ENCODE data around the gene PQBP1.
"Not testable (repeated sequence)": the region's sequence is repeated elsewhere in the genome, so short reads cannot be mapped to it uniquely, and the experiment has no call there.

The PQBP1 gene, protein sequence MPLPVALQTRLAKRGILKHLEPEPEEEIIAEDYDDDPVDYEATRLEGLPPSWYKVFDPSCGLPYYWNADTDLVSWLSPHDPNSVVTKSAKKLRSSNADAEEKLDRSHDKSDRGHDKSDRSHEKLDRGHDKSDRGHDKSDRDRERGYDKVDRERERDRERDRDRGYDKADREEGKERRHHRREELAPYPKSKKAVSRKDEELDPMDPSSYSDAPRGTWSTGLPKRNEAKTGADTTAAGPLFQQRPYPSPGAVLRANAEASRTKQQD

DNA sequence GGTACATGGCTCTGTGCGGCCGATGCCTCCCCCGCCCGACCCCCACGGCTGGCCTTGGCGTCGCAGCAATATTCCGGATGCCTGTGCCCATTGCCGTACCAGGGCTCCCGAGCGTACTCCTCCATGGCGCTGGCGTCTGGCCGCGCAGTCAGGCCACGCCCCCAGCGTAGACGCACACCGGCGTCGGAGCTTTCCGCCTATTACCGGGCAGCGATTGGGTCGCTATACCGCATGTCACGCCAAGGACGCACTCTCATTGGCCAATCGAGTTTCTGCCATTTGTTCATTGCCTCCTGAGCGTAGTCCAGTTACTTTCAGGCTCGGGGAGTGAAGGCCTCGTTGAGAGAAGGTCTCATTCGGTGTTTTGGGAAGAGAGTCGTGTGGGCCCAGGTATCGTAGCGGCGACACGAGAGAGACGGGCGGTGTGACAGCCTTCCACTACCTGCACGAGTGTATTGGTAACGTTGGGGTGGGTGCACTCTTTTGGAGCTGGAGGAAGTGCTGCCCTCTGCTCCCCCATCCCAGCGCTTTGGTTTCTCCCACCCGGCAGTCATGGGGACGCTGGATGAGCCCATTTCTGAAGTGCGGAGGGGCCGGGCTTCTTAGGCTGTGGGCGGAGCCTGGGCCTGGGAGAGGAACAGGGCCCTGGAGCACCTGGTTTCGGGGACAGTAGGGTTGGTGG, at the start of gene PQBP1, which contains the start of gene TIMM17B:
Gene PQBP1, plus strand, starts transcription at position 306 of the 682 bp plus-strand sequence. CDS start 580 bp downstream, outside the sequence.
Gene TIMM17B, minus strand, starts transcription at position 144 of the 682 bp plus-strand sequence. Its CDS starts 19 bp downstream, at position 125.
- peak; percentile 88 for DNase-seq (ENCODE audit: low spot score)

DNA sequence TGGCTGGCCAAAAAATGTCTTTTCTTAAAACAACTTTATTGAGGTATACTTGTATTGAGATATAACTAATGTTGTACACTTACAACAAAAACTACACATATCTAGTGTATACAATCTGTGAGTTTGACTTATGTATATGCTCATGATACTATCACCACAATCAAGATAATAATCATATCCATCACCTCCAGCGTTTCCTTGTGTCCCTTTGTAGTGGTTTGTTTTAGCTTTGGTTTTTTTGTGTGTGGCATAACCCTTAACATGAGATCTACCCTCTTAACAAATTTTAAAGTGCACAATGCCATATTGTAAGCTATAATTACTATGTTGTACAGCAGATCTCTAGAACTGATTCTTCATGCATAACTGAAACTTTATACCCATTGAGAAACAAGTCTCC, 48.9 kb upstream of the PQBP1 start:
- no peak for DNase-seq (ENCODE audit: low spot score)

DNA sequence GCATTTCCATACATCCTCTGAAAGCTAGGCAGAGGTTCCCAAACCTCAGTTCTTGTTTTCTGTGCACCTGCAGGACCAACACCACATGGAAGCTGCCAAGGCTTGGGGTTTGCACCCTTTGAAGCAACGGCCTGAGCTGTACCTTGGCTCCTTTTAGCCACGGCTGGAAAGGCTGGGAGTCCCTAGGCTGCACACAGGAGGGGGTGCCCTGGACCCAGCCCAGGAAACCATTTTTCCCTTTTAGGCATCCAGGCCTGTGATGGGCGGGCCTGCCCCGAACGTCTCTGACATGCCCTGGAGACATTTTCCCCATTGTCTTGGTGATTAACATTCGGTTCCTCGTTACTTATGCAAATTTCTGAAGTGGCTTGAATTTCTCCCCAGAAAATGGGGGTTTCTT, 44.9 kb upstream of the PQBP1 start:
- DNase-seq (ENCODE audit: low spot score): no peak

DNA sequence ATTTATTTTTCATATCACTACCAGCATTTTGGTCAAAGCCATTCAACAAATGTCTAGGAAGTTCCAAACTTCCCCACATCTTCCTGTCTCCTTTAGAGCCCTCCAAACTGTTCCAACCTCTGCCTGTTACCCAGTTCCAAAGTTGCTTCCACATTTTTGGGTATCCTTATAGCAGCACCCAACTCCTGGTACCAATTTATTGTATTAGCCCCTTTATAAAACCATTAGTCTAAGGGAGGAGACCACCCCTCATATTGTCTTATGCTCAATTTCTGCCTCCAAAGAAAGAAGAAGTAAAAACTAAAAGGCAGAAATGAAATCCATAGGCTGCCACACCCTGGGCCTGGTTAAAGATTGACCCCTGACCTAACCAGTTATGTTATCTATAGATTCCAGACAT, 44.2 kb upstream of the PQBP1 start:
- DNase-seq (ENCODE audit: low spot score): not testable (repeated sequence)

DNA sequence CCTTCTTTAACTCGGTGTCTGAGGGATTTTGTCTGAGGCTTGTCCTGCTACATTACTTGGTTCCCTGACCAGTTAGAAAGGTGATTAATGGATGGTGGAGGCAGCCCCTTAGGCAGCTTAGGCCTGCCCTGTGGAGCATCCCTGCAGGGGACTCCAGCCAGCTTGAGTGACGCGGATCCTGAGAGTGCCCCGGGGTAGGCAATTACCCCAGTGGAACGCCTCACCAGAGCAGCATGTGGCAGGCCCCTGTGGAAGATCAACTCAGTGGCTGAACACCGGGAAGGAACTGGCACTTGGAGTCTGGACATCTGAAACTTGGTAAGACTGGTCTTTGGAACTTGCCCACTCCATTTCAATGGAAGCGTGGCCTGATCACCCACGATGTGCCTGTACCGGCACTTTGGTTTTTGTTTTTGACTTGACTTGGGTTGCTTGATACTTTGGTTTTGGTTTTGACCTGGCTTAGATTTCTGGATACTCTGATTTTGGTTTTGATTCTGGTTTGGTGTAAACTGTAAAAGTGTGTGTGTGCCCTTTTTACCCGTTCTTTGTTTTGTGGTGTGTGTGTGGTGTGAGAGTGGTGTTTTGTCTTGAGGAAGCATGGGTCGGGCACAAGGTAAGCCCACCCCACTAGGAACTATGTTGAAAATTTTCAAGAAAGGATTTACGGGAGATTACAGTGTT, 43.5 kb upstream of the PQBP1 start:
- DNase-seq (ENCODE audit: low spot score): not testable (repeated sequence)

DNA sequence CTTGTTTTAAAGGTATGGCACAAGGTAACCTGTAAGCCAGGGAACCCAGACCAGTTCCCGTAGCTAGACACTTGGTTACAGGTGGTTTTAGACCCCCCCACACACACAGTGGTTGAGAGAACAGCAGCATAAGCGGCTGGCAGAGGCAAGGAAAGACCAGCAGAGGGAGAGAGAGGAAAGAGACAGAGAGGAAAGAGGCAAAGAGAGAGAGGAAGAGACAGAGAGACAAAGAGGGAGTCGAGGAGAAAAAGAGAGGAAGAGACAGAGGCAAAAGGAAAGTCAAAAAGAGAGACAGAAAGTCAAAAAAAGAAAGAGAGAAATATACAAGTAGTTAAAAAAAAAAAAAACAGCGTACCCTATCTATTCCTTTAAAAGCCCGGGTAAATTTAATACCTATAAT, 42.8 kb upstream of the PQBP1 start:
- DNase-seq (ENCODE audit: low spot score): no peak

DNA sequence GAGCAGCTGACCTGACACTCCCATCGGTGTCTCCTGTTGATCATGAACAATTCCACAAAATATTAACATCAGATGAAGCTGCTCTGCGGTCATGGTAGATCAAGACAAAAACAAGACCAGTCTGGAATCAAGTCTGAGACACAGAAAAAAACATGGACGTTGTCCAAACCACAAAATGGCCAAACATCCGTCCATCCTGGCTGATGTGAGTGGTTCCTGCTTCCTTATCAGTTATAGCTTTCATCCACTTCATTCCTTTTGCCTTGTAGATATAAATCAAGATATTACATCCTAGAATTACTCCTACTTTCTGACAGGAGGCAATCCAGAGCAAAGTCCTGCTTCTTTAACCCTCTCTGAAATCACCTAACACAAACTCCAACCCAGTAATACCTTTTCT, 33.5 kb upstream of the PQBP1 start:
- DNase-seq (ENCODE audit: low spot score): no peak

DNA sequence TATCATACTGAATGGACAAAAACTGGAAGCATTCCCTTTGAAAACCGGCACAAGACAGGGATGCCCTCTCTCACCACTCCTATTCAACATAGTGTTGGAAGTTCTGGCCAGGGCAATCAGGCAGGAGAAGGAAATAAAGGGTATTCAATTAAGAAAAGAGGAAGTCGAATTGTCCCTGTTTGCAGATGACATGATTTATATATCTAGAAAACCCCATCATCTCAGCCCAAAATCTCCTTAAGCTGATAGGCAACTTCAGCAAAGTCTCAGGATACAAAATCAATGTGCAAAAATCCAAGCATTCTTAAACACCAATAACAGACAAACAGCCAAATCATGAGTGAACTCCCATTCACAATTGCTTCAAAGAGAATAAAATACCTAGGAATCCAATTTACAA, 25.7 kb upstream of the PQBP1 start:
- DNase-seq (ENCODE audit: low spot score): not testable (repeated sequence)

DNA sequence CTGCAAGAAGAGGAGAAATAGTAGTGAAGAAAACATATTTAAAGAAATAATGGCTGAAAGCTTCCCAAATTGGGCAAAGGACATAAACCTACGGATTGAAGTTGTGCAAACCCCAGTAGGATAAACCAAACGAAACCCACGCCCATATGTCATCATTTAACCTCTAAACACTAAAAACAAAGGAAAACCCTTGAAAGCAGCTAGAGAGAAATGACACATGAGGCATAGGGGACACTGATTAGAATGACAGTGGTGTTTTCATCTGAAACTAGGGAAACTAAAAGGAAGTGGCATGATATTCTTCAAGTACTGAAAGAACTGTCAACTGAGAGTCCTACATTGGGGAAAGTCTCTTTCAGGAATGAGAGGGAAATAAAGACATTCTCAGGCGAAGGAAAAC, 20.8 kb upstream of the PQBP1 start:
- not testable (repeated sequence) for DNase-seq (ENCODE audit: low spot score)

DNA sequence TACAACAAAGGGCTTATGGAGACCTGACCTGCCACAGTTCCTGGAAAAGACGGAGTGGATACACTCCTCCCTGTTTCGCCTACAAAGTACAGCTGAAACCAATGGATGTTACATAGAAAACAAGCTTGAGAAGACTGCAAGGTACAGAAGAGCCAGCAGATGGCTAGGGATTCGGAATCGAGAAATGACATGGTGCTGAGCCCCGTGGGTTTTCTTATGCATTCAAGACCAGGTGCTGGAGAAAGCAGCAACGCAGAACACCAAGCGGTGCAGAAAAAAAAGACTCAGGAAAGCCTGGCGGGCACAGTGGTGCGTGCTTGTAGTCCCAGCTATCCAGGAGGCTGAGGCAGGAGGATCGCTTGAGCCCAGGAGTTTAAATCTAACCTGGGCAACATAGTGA, 14.0 kb upstream of the PQBP1 start:
- DNase-seq (ENCODE audit: low spot score): no peak

DNA sequence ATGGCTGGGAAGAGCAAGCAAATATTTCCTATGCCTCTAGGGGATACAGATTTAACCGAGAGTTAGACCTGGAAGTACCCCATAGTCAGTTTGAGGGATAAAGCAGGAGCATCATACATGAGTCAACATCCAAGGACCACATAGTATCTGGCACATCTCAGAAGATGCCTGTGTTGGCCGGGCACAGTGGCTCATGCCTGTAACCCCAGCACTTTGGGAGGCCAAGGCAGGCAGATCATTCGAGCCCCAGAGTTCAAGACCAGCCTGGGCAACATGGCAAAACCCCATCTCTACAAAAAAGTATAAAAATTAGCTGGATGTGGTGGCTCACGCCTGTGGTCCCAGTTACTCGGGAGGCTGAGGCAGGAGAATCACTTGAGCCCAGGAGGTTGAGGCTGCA, 11.1 kb upstream of the PQBP1 start:
- not testable (repeated sequence) for DNase-seq (ENCODE audit: low spot score)

DNA sequence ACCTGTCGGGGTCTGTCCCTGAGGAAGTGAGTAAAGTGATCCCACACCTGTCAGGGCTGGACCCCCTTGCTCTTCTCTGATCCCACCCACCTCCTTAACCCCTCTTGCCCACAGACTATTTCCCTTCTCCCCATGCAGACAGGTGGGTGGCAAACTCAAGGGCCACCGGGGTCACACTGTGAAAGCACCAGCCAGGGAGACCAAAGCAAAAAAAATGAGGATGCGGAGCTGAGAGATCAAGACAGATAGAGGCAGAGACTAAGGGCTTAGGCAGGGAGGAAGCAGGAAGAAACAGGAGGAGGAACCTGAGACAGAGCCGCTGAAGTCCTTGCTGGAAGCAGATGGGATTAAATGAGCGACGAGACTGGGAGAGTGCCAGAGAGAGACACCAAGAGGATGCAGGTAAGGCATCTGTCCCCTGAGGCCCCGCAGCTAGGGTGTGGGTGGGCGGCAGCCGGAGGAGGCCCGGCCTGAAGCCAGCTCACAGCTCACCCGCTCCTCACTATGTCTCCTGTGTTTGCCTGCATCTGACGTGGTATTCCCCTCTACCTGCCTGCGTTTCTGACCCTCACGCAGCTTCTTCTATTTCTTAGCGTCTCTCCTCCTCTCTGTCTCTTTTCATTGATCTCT, 7.3 kb upstream of the PQBP1 start:
- no peak for DNase-seq (ENCODE audit: low spot score)

DNA sequence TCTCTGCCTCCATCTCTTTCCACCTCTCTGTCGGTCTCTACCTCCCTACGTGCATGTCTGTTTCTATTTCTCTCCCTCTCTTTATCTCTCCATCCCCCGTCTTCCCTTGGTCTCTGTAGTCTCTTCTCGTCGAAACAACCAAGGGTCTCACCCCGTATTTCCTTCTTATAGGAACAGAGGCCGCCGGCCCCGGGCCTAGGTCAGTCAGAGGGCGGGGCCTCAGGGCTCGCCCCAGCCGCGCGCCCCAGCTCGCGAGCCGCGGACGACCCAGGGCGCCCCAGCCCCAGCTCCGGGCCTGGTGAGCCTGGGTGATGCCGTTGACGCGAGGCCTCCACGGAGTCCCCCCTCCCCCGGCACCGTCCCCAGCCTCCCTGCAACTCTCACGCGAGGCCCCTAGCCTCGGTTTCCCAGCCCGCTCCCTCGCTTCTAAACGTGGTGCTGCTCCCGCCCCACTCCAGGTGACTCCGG, 6.8 kb upstream of the PQBP1 start:
- DNase-seq (ENCODE audit: low spot score): no peak

DNA sequence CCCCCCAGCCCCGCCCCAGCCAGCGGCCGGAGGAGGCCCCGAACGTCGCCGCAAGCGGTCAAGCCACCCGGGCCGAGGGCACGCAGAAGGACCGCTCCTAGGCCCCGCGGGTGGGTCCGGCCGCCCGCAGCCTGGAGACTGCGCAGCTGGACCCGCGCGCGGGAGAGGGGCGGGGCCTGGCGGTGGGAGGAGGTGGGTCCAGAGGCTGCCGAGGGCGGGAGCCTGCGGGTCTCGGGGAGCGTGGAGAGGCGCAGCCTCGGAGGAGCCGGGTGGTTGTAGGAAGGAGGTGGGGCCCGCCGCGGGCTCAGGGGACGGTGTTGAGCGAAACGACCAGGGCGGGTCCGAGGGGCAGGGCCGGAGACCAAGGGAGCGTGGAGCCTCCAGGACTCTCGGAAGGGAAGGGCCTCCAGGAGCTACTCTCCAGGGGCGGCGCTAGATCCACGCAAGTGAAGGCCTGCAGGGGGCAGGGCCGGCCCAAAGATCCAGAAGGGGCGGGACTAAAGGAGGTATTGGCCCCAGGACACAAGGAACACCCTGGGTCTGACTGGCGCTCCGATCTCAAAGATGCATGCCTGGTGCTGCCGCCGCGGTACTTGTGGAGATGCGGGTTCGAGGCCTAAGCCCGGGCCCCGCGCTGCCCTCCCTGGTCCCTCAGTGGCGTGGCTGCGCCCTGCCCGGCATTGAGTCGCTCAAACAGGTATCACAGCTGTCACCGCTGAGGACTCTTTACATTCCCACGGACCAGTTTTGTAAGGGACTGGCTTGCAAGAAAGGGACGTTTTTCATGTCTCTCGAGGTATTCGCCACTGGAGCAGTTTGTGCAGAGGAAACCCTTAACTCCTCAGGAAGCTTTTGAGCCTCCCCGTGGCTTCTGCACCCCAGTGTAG, 6.1 kb upstream of the PQBP1 start:
- peak; percentile 59 for DNase-seq (ENCODE audit: low spot score)

DNA sequence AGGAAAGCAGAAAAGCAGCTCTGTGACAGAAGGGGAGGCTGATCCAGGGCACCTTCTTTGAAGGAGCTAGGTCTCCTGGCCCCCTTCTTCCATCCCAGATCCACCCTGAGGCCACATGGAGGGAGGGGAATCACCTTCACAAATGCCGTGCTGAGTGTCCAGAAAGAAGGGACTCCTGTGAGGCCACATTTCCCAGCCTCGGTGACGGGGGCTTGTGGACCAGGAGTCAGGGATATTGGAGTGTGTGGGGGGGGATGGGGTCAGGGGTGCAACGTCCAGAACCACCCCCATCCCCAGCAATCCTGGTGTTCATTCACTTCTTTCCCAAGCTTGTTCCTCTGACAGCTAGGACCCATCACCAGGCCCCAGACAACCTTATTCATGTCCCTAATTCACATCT, 4.8 kb upstream of the PQBP1 start:
- DNase-seq (ENCODE audit: low spot score): no peak

DNA sequence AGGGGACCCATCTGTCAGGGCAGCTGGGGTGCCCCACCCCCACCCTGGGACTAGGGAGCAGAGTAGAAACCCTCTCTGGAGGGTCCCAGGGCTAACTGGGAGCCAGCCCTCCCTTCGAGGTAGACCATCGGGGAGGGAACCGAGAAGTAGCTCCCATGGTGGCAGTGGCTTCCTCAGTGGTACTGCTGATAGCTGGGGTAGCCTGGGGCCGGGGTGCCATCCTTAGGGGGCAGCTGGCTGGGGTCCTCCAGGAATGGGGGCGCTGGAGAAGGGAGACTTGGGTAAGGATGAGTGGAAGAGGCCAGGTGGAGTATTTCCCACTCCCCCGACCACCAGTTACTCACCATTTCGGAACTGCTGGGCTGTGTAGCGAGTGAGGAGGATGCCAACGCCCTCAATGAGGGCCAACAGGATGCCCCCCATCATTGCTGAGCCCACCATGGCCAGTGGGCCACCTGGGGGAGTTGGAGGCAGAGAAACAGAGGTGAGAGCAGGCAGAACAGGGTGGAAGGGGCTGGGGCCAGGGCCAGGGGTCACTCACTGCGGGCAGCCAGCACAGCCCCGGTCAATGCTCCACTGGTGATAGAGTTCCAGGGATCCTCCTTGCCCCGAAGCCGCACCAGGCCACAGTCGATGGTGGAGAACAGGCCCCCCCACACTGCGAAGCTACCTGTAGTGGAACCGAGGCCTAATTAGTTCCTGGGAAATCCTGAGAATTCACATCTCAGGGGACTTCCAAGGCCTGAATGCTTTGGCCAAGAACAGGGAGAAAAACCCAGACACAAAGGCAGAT, 4.0 kb upstream of the PQBP1 start:
- no peak for DNase-seq (ENCODE audit: low spot score)

DNA sequence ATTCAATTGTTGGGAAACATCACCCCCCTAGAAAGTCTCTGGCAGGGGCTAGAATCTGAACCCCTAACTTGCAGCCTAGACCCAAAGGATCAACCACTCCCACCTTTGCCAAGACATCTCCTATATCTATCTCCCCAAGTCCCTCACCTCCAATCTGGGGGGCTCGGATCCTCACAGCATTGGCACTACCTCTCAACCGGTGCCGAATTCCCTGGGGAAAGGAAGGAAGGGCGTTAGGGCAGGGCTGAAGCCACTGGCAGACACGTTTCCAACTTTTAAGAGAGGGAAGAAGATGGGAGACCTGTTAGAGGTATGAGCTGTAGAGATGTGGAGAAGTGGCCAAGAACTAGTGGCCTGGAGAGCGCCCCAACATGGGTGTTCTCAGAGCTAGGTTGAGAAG, 2.8 kb upstream of the PQBP1 start:
- DNase-seq (ENCODE audit: low spot score): no peak

DNA sequence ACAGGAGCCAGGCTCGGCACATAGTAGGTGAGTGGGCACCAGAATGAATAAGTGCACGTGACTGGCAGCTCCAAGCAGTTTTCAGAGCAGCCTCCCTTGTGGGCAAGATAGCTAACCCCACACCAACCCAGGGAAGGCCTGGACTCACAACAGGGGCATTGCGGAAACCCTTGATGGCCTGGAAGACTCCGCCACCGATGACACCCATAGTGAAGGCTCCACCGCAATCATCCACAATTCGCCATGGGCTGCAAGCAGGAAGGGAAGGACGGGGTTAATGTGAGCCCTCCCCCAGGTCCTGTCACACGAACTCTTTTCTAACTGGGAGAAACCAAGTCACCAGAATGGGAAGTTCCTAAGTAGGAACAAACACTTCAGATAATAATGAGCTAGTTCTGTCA, 1.1 kb upstream of the PQBP1 start:
- DNase-seq (ENCODE audit: low spot score): no peak

DNA sequence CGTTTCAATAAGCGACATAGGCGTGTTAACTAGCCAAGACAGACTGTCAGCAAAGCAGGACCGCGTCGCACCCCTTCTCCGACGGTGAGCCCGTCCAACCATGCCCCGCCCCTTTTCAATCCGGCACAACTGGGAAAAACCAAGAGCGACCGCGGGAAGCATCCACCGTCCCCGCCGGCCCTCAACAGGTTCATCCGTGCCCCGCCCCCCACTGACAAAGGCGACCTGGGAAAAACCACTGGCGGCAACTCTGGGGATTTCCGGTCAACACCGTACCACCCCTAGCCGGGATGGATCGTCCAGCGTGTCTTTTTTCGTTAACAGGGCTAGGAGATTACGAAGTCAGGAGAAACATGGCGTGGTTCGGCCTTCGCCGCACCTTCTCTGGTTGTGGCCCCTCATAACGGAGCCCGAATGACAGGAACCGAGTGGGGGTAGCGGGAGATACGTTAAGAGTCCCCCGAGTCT, 539 bp upstream of the PQBP1 start:
- DNase-seq (ENCODE audit: low spot score): peak; percentile 25

DNA sequence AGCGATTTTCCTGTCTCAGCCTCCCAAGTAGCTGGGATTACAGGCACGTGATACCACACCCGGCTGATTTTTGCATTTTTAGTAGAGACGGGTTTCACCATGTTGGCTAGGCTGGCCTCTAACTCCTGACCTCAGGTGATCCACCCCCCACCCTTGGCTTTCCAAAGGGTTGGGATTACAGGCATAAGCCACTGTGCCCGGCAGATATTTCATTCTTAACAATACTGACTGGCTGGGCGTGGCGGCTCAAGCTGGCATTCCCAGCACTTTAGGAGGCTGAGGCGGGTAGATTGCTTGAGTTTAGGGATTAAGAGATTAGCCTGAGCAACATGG, 1.3 kb downstream of the PQBP1 start:
- DNase-seq (ENCODE audit: low spot score): no peak

DNA sequence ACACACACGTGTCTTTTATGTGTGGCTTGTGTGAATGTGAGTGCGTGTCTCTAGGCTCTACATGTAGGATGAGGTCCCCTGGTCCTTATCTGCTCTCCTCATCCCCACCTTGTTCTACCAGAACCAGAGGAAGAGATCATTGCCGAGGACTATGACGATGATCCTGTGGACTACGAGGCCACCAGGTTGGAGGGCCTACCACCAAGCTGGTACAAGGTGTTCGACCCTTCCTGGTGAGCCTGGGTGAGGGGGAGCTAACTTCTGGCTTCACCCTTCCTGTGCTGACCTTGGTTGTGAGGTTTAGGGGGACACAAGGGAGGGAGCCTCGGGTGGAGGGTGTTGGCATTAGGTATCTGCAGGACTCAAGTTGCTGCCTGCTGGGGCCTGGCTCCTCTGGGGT, 3.3 kb downstream of the PQBP1 start:
- no peak for DNase-seq (ENCODE audit: low spot score)

Data from germinal center (tissue), 1 donor.